HG03442 (cell line): ENCODE measurements around the gene FBP2.

Source experiments
- ATAC-seq: cut with Tn5 transposase; IDR thresholded peaks from one replicate; pipeline ENCODE4 v1.9.1; 2021; ENCODE audit warnings: mild to moderate bottlenecking, moderate library complexity; ENCODE audit not compliant: unreplicated experiment

FBP2 gene

DNA sequence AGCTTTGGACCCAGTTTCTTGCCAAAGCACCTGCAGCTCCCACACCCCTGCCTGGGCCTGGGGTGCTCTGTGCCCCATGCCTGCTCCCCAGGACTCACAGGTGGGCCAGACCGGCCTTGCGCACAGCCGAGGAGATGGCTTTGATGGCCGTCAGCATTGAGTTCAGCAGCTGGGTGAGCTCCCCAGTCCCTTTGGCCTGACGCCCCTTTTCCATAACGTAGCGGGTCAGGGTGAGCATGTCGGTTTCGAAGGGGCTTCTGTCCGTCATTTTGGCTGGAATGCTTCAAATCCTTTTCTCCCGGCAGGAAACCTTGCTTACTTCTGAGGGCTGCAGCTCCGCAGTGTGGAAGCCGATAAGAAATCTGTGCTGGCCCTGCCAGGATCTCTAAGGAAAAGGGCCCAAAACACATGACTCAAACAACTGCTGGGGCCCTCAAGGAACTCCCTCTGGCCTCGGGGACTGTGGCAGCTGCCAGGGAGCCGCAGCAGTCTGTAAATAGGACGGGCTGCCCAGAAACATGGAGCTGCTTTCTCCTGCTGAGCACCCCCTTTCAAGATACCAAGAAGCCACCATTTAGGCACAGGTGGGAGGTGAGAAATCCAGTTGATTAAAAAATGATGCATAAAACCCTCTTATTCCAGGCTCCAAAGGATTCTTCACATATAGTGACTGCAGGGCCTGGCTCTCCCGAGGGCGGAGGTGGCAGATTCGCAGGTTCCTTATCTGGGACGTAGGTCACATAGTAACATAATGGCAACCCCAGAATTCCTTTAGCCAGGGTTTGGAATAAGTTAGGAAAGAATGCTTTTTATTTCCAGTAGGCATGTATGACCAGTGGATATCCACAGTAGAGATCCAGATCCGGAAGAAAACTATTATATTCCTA, at the start of gene FBP2:
FBP2 (minus strand) TSS at position 366 of the 887 bp plus-strand sequence; CDS start at position 268, 98 bp downstream.
- ATAC-seq, result no peak

DNA sequence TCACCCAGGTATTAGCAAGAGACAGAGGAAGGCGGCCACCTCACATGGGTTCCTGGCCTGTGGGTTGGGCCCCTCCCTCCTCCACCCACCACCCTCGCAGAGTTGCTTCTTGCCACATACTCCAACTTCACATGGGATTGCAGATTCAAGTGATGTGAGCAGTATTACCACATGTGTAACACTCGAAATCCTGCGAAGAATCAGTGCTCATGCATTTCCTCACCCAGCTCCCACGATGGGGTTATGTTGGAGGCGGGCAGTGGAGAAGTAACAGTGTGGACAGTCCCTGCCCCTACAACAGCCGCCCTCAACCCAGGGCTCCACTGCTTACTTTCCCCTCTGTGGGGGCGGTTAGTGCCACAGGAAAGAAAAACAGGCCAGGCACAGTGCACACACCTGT, 49.6 kb upstream of the FBP2 start:
- no peak for ATAC-seq

GRCh38 chr9:94642501-94642900, 48.9 kb upstream of the FBP2 start:
- no peak for ATAC-seq

DNA sequence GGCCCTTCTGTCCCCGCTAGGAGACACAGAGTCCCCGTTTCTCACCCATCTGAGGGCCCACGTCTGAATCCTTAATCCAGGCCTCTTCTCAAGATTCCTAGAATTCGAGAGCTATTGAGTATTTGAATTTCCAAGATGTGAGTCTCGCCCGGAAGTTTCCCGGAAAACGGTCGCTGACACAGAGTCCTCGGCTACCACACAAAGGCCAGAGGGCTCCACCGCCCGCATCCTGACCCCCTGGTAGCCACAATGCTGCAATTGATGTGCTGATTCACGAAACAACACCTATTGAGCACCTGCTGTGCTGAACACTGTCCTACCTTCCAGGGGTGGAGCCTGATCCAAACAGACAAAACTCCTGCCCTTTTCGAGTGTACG, 46.4 kb upstream of the FBP2 start:
- no peak for ATAC-seq

GRCh38 chr9:94639061-94639998, 45.7 kb upstream of the FBP2 start, which contains the start of gene FBP1:
TSS of gene FBP1 (minus strand) at chr9:94639518. CDS start at chr9:94639310, 208 bp downstream.
- ATAC-seq, result no peak

GRCh38 chr9:94638335-94639060, 44.9 kb upstream of the FBP2 start:
- no peak for ATAC-seq

DNA sequence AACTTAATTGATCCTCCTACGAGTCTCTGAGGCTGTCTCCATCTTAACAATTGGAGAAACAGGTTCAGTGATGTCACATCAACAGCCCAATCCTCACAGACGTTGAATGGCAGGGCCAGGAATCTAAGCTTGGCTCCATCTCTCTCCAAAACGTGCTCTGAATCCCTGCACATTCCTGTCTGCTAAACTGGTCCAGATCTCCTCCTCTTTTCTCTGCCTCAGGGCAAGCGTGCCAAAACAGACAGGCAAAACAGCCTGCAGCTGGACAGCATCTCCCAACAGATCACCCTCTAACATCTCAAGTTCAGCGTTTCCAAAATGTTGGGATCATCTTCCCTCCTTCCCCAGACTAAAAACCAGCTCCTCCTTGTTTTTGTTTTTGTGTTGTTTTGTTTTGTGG, 39.1 kb upstream of the FBP2 start:
- no peak for ATAC-seq

DNA sequence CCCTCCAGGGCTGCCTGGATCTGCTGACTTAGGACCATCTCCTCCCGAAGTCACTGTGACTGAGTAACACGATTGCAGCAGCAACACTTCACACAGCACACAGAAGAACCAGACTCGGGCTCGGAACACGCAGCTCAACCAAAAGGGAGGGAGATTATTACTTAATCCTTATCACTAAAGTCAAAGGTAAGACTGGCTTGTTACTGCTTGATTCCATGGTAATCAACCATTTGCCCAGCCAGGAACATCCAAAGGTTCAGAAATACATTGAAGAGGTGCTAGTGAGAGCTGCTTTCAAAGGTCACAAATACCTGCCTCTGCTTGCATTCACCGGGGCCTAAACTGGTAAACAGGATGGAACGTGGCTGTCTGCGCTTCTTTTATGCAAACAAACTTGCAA, 38.0 kb upstream of the FBP2 start:
- ATAC-seq, result no peak

DNA sequence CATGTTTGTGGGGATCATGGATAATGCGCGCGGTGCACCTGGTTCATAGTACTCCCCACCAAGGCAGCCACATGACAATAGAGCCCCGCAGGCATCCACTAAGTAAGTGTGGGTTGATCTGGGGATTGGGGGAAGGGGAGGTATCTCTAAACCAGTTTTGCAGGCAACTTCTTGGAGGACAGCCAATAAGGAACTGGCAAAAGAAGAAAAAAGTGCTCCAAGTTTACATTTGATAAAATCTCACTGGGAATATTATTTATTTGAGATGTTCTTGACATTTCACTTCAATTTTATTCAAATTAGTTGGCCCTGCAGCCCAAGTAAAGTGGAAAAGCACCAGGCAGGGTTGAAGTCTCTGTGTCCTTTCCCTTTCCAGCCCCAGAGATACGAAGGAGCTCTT, 37.2 kb upstream of the FBP2 start:
- ATAC-seq, result no peak

DNA sequence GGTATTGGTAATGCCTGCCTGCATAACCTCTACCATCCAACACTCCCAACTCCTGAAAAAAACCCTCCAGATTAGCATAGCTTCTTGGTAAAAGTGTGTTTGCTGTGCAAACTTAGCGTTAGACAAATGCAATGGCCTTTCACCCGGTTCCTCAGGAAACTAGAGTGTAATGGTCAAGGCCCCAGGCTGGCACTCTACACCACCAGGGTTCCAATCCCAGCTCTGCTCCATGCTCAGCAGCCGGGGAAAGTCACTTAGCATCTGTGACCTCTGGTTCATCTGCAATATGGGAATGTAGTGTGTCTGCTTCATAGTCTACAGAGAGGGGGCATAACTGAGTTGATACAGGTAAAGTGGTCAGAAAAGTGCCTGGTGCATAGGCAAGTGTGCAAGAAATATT, 36.7 kb upstream of the FBP2 start:
- ATAC-seq, result no peak

GRCh38 chr9:94627287-94627686, 33.7 kb upstream of the FBP2 start:
- ATAC-seq, result no peak

DNA sequence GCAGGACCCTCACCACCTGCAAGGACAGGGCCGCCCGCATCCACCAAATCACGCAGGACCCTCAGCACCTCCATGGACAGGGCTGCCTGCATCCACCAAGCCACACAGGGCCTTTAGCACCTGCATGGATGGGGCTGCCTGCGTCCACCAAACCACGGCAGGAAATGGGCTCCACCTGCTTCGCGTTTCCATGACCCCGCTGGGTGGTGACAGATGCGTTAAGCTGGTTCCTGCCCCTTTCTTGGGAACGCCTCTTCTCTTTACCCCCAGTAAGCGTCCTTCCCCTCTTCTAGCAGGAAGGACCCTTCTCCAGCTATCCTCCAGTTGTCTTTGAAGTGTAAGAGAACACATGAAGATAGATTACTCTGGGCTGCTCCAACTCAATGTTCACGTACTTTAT, 32.2 kb upstream of the FBP2 start:
- no peak for ATAC-seq

- ATAC-seq, result no peak
Measured at GRCh38 chr9:94624629-94625028, 31.0 kb upstream of the FBP2 start.

- no peak for ATAC-seq
Measured at GRCh38 chr9:94623253-94623652, 29.6 kb upstream of the FBP2 start.

- no peak for ATAC-seq
Measured at GRCh38 chr9:94622087-94622800, 28.6 kb upstream of the FBP2 start.

DNA sequence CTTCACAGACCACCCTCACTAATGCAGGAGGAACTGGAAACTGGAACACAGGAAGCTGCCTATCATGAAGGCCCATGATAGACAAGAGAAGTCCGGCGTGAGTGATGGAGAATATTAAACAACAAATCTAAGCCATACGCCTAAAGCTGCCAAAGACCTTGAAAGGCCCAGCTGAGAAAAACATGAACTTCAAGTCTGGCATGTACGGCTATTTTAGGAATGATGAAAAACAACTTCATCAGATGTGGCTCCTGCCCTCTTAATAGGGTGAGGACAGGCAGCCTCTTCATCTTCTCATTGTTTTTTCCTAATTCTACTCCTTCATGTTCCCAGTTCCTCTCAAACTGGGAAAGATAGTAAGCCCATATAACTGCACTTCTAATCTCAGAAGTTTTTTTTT, 25.4 kb upstream of the FBP2 start:
- ATAC-seq, result no peak

- ATAC-seq, result no peak
Measured at GRCh38 chr9:94613003-94613402, 19.4 kb upstream of the FBP2 start.

DNA sequence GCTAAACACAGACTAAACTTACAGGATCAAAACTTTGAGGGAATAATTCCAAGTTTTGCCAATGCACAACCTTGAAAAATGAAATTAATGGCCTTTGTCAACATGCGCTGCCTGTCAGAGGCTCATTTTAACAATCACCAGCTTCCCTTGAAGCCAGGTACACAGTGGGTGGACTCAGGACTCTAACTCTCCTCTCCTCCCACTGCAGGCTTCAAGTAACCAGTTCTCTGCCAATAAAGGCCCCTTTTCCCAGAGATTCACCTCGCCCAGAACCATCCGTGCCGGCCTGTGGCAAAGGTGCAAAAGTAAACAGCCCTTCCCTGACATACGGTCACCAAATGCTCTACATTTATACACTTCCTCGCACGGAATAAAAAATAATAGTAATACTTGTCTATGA, 18.4 kb upstream of the FBP2 start:
- ATAC-seq, result no peak

- ATAC-seq, result no peak
Measured at GRCh38 chr9:94611638-94612068, 18.0 kb upstream of the FBP2 start.

- no peak for ATAC-seq
Measured at GRCh38 chr9:94610181-94610606, 16.6 kb upstream of the FBP2 start.

GRCh38 chr9:94607423-94607691, 13.7 kb upstream of the FBP2 start:
- ATAC-seq, result no peak
